A549 (cell line): Measurements from ENCODE around the gene TMEM259. TPM values are rescaled to one million over a fixed set of nuclear protein-coding genes. Genes with fewer than 3 reads are reported as not detected.

Source experiments
- ATAC-seq, 2 experiments: fragments of 200-7000 bp in 1 of 2; fragments of >200 bp in 1 of 2; cut with Nextera tagmentation in 1 of 2; cut with Tn5 transposase in 1 of 2; 3 replicates each; pipeline versions ENCODE4 v1.8.0 to v1.9.1; 2018 to 2020; ENCODE audit warnings: mild to moderate bottlenecking in 1 of 2, moderate library complexity in 1 of 2
- CTCF ChIA-PET: fragments of 300-600 bp; sonication (Branson Sonifier 250); formaldehyde crosslinking; extraction: SDS; loops from one replicate; lab custom pipeline; 2021; ENCODE audit warnings: antibody characterized with exemption, inconsistent platforms; lab: Yijun Ruan, JAX
- POLR2A ChIA-PET: fragments of 350-600 bp; formaldehyde crosslinking; extraction: SDS; loops from one replicate; lab custom pipeline; 2021; ENCODE audit warnings: antibody characterized with exemption, inconsistent platforms; lab: Yijun Ruan, JAX
- DNase-seq, 2 experiments: peaks; one replicate each; pipeline versions ENCODE4 v3.0.0 to v3.0.0-alpha.2; 2011 to 2016; ENCODE audit warnings: low read depth in 1 of 2, low spot score in 1 of 2
- FAIRE-seq: peaks from 2 replicates; lab custom pipeline; 2011; peaks lifted over from hg19 to GRCh38; lab: Jason Lieb, UNC
- H3K27ac ChIP-seq, 2 experiments: fragments of >200 bp; sonication (Bioruptor Twin); formaldehyde crosslinking; 3 replicates each; pipeline ENCODE4 v1.5.1; 2016 to 2017
- H3K4me1 ChIP-seq: fragments of >200 bp; sonication (Bioruptor Twin); formaldehyde crosslinking; 3 replicates; pipeline ENCODE4 v1.6.1; 2016
- H3K4me2 ChIP-seq: fragments of >200 bp; sonication (Bioruptor Twin); formaldehyde crosslinking; 3 replicates; pipeline ENCODE4 v1.6.1; 2016
- H3K4me3 ChIP-seq: fragments of >200 bp; sonication (Bioruptor Twin); formaldehyde crosslinking; 3 replicates; pipeline ENCODE4 v1.5.1; 2016
- H3K9me3 ChIP-seq: fragments of >200 bp; sonication (Bioruptor Twin); formaldehyde crosslinking; 3 replicates; pipeline ENCODE4 v1.6.1; 2016
- ATOH8 ChIP-seq: fragments of 250-450 bp; sonication (Bioruptor Pico); IDR thresholded peaks from 2 replicates; pipeline ENCODE4 v1.5.0; 2020; ENCODE audit warnings: low read depth, mild to moderate bottlenecking, moderate library complexity
- BCL3 ChIP-seq: fragments of >200 bp; sonication (Bioruptor Twin); formaldehyde crosslinking; IDR thresholded peaks from 3 replicates; pipeline ENCODE4 v1.6.1; 2016
- BHLHE40 ChIP-seq: IDR thresholded peaks from 2 replicates; pipeline ENCODE4 v1.6.1; 2012; ENCODE audit warnings: low read depth, low read length, inconsistent platforms
- CBX8 ChIP-seq: fragments of 200-600 bp; sonication (generic); IDR thresholded peaks from 2 replicates; pipeline ENCODE4 v1.6.1; 2016
- CEBPB ChIP-seq, 2 experiments: fragments of >200 bp in 1 of 2; sonication (Bioruptor Twin) in 1 of 2; formaldehyde crosslinking in 1 of 2; IDR thresholded peaks; 2 replicates each; pipeline ENCODE4 v1.6.1; 2012 to 2016
- CHD4 ChIP-seq: fragments of 200-600 bp; sonication (generic); IDR thresholded peaks from 2 replicates; pipeline ENCODE4 v1.6.1; 2016; ENCODE audit warnings: antibody characterized with exemption, mild to moderate bottlenecking, borderline replicate concordance
- E2F6 ChIP-seq: IDR thresholded peaks from 2 replicates; pipeline ENCODE4 v1.6.1; 2012; ENCODE audit warnings: low read depth, borderline replicate concordance
- EHF ChIP-seq: fragments of 250-450 bp; sonication (Bioruptor Pico); IDR thresholded peaks from 2 replicates; pipeline ENCODE4 v1.5.0; 2020; ENCODE audit warnings: mild to moderate bottlenecking
- EHMT2 ChIP-seq: fragments of 200-600 bp; sonication (generic); IDR thresholded peaks from 2 replicates; pipeline ENCODE4 v1.6.1; 2016; ENCODE audit warnings: antibody characterized with exemption, low read depth, mild to moderate bottlenecking, moderate library complexity
- ELK1 ChIP-seq: fragments of 150-350 bp; IDR thresholded peaks from 2 replicates; pipeline ENCODE4 v1.6.1; 2014; ENCODE audit warnings: low read depth, mild to moderate bottlenecking, low read length
- EP300 ChIP-seq, 2 experiments: fragments of >200 bp; sonication (Bioruptor Twin); formaldehyde crosslinking; IDR thresholded peaks; 2 replicates in 1 of 2; 3 replicates in 1 of 2; pipeline ENCODE4 v1.6.1; 2016 to 2017
- ESRRA ChIP-seq: fragments of 150-350 bp; IDR thresholded peaks from 2 replicates; pipeline ENCODE4 v1.6.1; 2014; ENCODE audit warnings: mild to moderate bottlenecking, low read length, borderline replicate concordance
- FOXS1 ChIP-seq: fragments of 250-450 bp; sonication (Bioruptor Pico); IDR thresholded peaks from 2 replicates; pipeline ENCODE4 v1.5.0; 2020; ENCODE audit warnings: mild to moderate bottlenecking, moderate library complexity
- GATA3 ChIP-seq: IDR thresholded peaks from 2 replicates; pipeline ENCODE4 v1.6.1; 2012; ENCODE audit warnings: borderline replicate concordance
- HOXA7 ChIP-seq: fragments of 250-450 bp; sonication (Bioruptor Pico); IDR thresholded peaks from 2 replicates; pipeline ENCODE4 v1.5.0; 2020; ENCODE audit warnings: mild to moderate bottlenecking, moderate library complexity
- JUN ChIP-seq, 2 experiments: fragments of >200 bp; sonication (Bioruptor Twin); formaldehyde crosslinking; IDR thresholded peaks; 2 replicates in 1 of 2; 3 replicates in 1 of 2; pipeline ENCODE4 v1.6.1; 2016 to 2017
- KDM1A ChIP-seq: fragments of 200-600 bp; sonication (generic); IDR thresholded peaks from 2 replicates; pipeline ENCODE4 v1.6.1; 2016; ENCODE audit warnings: low read depth, mild to moderate bottlenecking
- MAFK ChIP-seq: fragments of 450-650 bp; IDR thresholded peaks from 2 replicates; pipeline ENCODE4 v1.6.1; 2014; ENCODE audit not compliant: partially characterized antibody
- POLR2A ChIP-seq: IDR thresholded peaks from 2 replicates; pipeline ENCODE4 v1.6.1; 2012; ENCODE audit warnings: mild to moderate bottlenecking, low read length
- POLR2AphosphoS2 ChIP-seq: conservative IDR thresholded peaks from 2 replicates; pipeline ENCODE4 v1.6.1; 2012; ENCODE audit warnings: low read length, improper control_type of control experiment, inconsistent platforms
- RCOR1 ChIP-seq: fragments of 150-350 bp; IDR thresholded peaks from 2 replicates; pipeline ENCODE4 v1.6.1; 2014; ENCODE audit warnings: antibody characterized with exemption, low read length, low read depth
- SMC3 ChIP-seq: fragments of >200 bp; sonication (Bioruptor Twin); formaldehyde crosslinking; IDR thresholded peaks from 3 replicates; pipeline ENCODE4 v1.6.1; 2018; ENCODE audit warnings: inconsistent platforms
- ZNF302 ChIP-seq: fragments of 250-450 bp; sonication (Bioruptor Pico); IDR thresholded peaks from 2 replicates; pipeline ENCODE4 v1.9.0; 2021; ENCODE audit warnings: inconsistent platforms, mild to moderate bottlenecking, moderate library complexity
- ZSCAN20 ChIP-seq: fragments of 250-450 bp; sonication (Bioruptor Pico); IDR thresholded peaks from 2 replicates; pipeline ENCODE4 v1.8.0; 2022; ENCODE audit warnings: mild to moderate bottlenecking, moderate library complexity
- WGBS: methylation state at CpG from one replicate; pipeline ENCODE4 v1.1.6; 2017; ENCODE audit errors: missing lambda C conversion rate; 5-methylcytosine and 5-hydroxymethylcytosine counted together
- polyA plus RNA-seq, 4 experiments: library from polyadenylated mRNA; depleted of rRNA in 3 of 4; stranded (reverse); fragments of >200 nt; fragmentation: RNase III in 1 of 4; extraction: RNeasy Plus Mini Kit Qiagen cat#74134 plus additional on column Dnase treatment in 1 of 4; gene quantifications; 2 replicates in 3 of 4; 3 replicates in 1 of 4; pipeline ENCODE4 v1.2.3, GENCODE V29; 2011 to 2017

The TMEM259 gene
- polyA plus RNA-seq, 2 of the 4 experiments (the other 2 are of a cell fraction) = 45.6 to 78.3 TPM

- 94% methylated on average over 55 of the region's 92 CpGs for WGBS
- ChIA-PET POLR2A (no interaction called here), CTCF (no interaction called here)
- Histone ChIP-seq H3K9me3 (no peaks in the 10 kb centered on the region), H3K27ac (no peak overlapping the region), H3K4me2 (no peak overlapping the region), H3K4me1 (no peaks in the 10 kb centered on the region)
- no peak for DNase-seq
- FAIRE-seq = no peak
- no peak for ATAC-seq
- no peak for TF ChIP-seq BCL3
- no peak for TF ChIP-seq POLR2A
- no peak for TF ChIP-seq CEBPB (IDR thresholded peaks at IDR 0.05)
- TF ChIP-seq EHMT2 = no peak
- TF ChIP-seq, all 56 proteins: peak for 0
- H3K4me3 ChIP-seq = no peak overlapping the region
These were observed 11.6 kb downstream of the TMEM259 start for GRCh38 chr19:1009041-1009980.

GRCh38 chr19:1008268-1009040 is 12.5 kb downstream of the TMEM259 start:
- ATAC-seq (no peak), FAIRE-seq (no peak)
- 95% methylated on average over 17 of the region's 45 CpGs for WGBS
- POLR2A ChIA-PET = no interaction called here
- Histone ChIP-seq H3K9me3 (no peaks in the 10 kb centered on the region), H3K4me3 (no peak overlapping the region)
- CTCF ChIA-PET = no interaction called here
- TF ChIP-seq FOXS1 (CRISPR knock-in tag) = no peak
- TF ChIP-seq SMC3 = no peak
- TF ChIP-seq MAFK = no peak
- no peak for TF ChIP-seq CHD4
- no peak for TF ChIP-seq E2F6
- TF ChIP-seq ZSCAN20 (CRISPR knock-in tag) = no peak
- TF ChIP-seq EP300 (IDR thresholded peaks at IDR 0.05) = no peak
- TF ChIP-seq ATOH8 (CRISPR knock-in tag) = no peak
- no peak for TF ChIP-seq POLR2AphosphoS2
- no peak for TF ChIP-seq ESRRA
- TF ChIP-seq ZNF302 = no peak
- no peak for TF ChIP-seq GATA3
- TF ChIP-seq HOXA7 (CRISPR knock-in tag) = no peak
- no peak for TF ChIP-seq JUN (IDR thresholded peaks at IDR 0.05)
- TF ChIP-seq BHLHE40 = no peak
- no peak for TF ChIP-seq EHF (CRISPR knock-in tag)
- TF ChIP-seq CBX8 = no peak
- TF ChIP-seq KDM1A = no peak
- TF ChIP-seq ELK1 = no peak
- TF ChIP-seq RCOR1 = no peak
- TF ChIP-seq, all 56 proteins: peak for 0
- no peak overlapping the region for H3K27ac ChIP-seq
- no peak overlapping the region for H3K4me2 ChIP-seq
- DNase-seq = no peak
- no peaks in the 10 kb centered on the region for H3K4me1 ChIP-seq
